GM12878 (cell line): Measurements from ENCODE around the gene PCDHA4. TPM values are rescaled to one million over a fixed set of nuclear protein-coding genes. Genes with fewer than 3 reads are reported as not detected.

Experiments used
- ATAC-seq: fragments of 200-7000 bp; cut with Tn5 transposase; 3 replicates; pipeline ENCODE4 v1.9.1; 2020; ENCODE audit warnings: mild to moderate bottlenecking, moderate library complexity
- BruUV-seq: library from RNA; stranded (reverse); fragments of 400-500 nt; replicated peaks from 2 replicates; lab custom pipeline; 2021; lab: Mats Ljungman, UMichigan
- CTCF ChIA-PET: fragments of 300-600 bp; sonication (Branson Sonifier 250); formaldehyde crosslinking; extraction: SDS; loops from one replicate; lab custom pipeline; 2021; ENCODE audit warnings: inconsistent platforms; lab: Yijun Ruan, JAX
- POLR2A ChIA-PET: fragments of 350-600 bp; formaldehyde crosslinking; extraction: SDS; loops from one replicate; lab custom pipeline; 2021; ENCODE audit warnings: inconsistent platforms; lab: Charles Lee
- RAD21 ChIA-PET: fragments of 300-600 bp; sonication (Branson Sonifier 250); formaldehyde crosslinking; loops from one replicate; lab custom pipeline; 2023; ENCODE audit warnings: antibody characterized with exemption; ENCODE audit not compliant: unreplicated experiment; lab: Charles Lee
- SMC1A ChIA-PET: fragments of 300-600 bp; sonication (Branson Sonifier 250); formaldehyde crosslinking; loops from one replicate; lab custom pipeline; 2023; ENCODE audit not compliant: unreplicated experiment, uncharacterized antibody; lab: Charles Lee
- DNase-seq: peaks from one replicate; pipeline ENCODE4 v3.0.0-alpha.2; 2011; ENCODE audit warnings: low read depth, low spot score
- FAIRE-seq: peaks from 3 replicates; lab custom pipeline; 2011; peaks lifted over from hg19 to GRCh38; lab: Jason Lieb, UNC
- H2AFZ ChIP-seq: 2 replicates; pipeline ENCODE4 v1.6.0; 2011; ENCODE audit warnings: low read depth, low read length, control low read depth; ENCODE audit not compliant: control insufficient read depth
- H3K27ac ChIP-seq: 2 replicates; pipeline ENCODE4 v1.5.1; 2011; ENCODE audit warnings: control low read depth; ENCODE audit not compliant: control insufficient read depth, insufficient read depth
- H3K27me3 ChIP-seq, 2 experiments: replicated peaks in 1 of 2; 2 replicates each; pipeline versions ENCODE4 v1.6.0 to v1.6.1; 2011; ENCODE audit warnings: low read length in 1 of 2; ENCODE audit not compliant: control insufficient read depth in 2 of 2, insufficient read depth in 2 of 2
- H3K36me3 ChIP-seq, 2 experiments: 2 replicates each; pipeline ENCODE4 v1.5.1; 2011; ENCODE audit warnings: low read length in 1 of 2; ENCODE audit not compliant: control insufficient read depth in 2 of 2, insufficient read depth in 2 of 2
- H3K4me1 ChIP-seq: 2 replicates; pipeline ENCODE4 v1.6.1; 2011; ENCODE audit warnings: mild to moderate bottlenecking, low read length, moderate library complexity, mixed read lengths; ENCODE audit not compliant: control insufficient read depth, insufficient read depth
- H3K4me2 ChIP-seq: 2 replicates; pipeline ENCODE4 v1.6.0; 2011; ENCODE audit warnings: control low read depth; ENCODE audit not compliant: control insufficient read depth, insufficient read depth
- H3K4me3 ChIP-seq: fragments of 200-600 bp; sonication (generic); 2 replicates; pipeline ENCODE4 v1.5.1; 2016
- H3K79me2 ChIP-seq: 2 replicates; pipeline ENCODE4 v1.6.0; 2011; ENCODE audit warnings: low read length; ENCODE audit not compliant: control insufficient read depth, insufficient read depth
- H3K9ac ChIP-seq: 2 replicates; pipeline ENCODE4 v1.8.0; 2011; ENCODE audit warnings: low read length, control low read depth, mixed read lengths; ENCODE audit not compliant: control insufficient read depth, insufficient read depth
- H3K9me3 ChIP-seq: replicated peaks from 3 replicates; pipeline ENCODE4 v1.5.1; 2011; ENCODE audit warnings: mild to moderate bottlenecking, low read length; ENCODE audit not compliant: control insufficient read depth, insufficient read depth
- H4K20me1 ChIP-seq: 2 replicates; pipeline ENCODE4 v1.6.0; 2011; ENCODE audit not compliant: control insufficient read depth, insufficient read depth
- ATF7 ChIP-seq: fragments of 450-650 bp; IDR thresholded peaks from 2 replicates; pipeline ENCODE4 v1.6.1; 2016; ENCODE audit warnings: low read depth, mild to moderate bottlenecking
- BCL11A ChIP-seq: IDR thresholded peaks from 2 replicates; pipeline ENCODE4 v1.6.1; 2011; ENCODE audit warnings: low read depth, low read length
- KLF5 ChIP-seq: fragments of 450-650 bp; IDR thresholded peaks from 2 replicates; pipeline ENCODE4 v1.6.1; 2014; ENCODE audit warnings: mild to moderate bottlenecking; ENCODE audit not compliant: partially characterized antibody
- MXI1 ChIP-seq: fragments of 150-350 bp; IDR thresholded peaks from 2 replicates; pipeline ENCODE4 v1.6.1; 2011; ENCODE audit warnings: low read depth, mild to moderate bottlenecking, inconsistent platforms, low read length, improper control_type of control experiment
- PKNOX1 ChIP-seq: fragments of 450-650 bp; IDR thresholded peaks from 2 replicates; pipeline ENCODE4 v1.6.1; 2016; ENCODE audit warnings: mild to moderate bottlenecking
- TCF12 ChIP-seq: IDR thresholded peaks from 2 replicates; pipeline ENCODE4 v1.6.1; 2011; ENCODE audit warnings: low read depth, mild to moderate bottlenecking, low read length
- ZBTB40 ChIP-seq: fragments of 450-650 bp; IDR thresholded peaks from 2 replicates; pipeline ENCODE4 v1.6.1; 2016; ENCODE audit warnings: mild to moderate bottlenecking, moderate library complexity, borderline replicate concordance
- ZNF384 ChIP-seq: IDR thresholded peaks from 2 replicates; pipeline ENCODE4 v1.6.1; 2012; ENCODE audit warnings: low read depth, mild to moderate bottlenecking, low read length, improper control_type of control experiment, borderline replicate concordance
- WGBS: methylation state at CpG from one replicate; pipeline ENCODE4 v1.1.6; 2016; ENCODE audit warnings: low lambda C conversion rate; ENCODE audit not compliant: insufficient replicate concordance, insufficient coverage; ENCODE audit errors: missing lambda C conversion rate; 5-methylcytosine and 5-hydroxymethylcytosine counted together
- in situ Hi-C: fragments of 300-500 bp; cut with MboI; formaldehyde crosslinking; loops from 9 replicates; pipeline ENCODE4 v1.14.3; 2018; ENCODE audit warnings: mixed read lengths
- intact Hi-C: fragments of 100-400 bp; cut with micrococcal nuclease; formaldehyde crosslinking; loops from one replicate; pipeline ENCODE4 v1.14.2; 2022; ENCODE audit not compliant: unreplicated experiment
- polyA plus RNA-seq, 11 experiments: library from polyadenylated mRNA; depleted of rRNA in 4 of 11; unstranded in 6 of 11; stranded (reverse) in 5 of 11; fragments of >200 nt; fragmentation: Nextera tagmentation in 4 of 11; fragmentation: Illumina TruSeq in 1 of 11; extraction: Ambion mirVana in 4 of 11; extraction: Trizol in 1 of 11; gene quantifications; 1 replicate in 1 of 11; 2 replicates in 10 of 11; pipeline versions ENCODE4 v1.2.1 to v1.2.3, GENCODE V29; 2011 to 2016; ENCODE audit warnings: inconsistent platforms in 2 of 11, missing spikeins in 2 of 11, low read depth in 1 of 11
- total RNA-seq, 4 experiments: library from RNA; depleted of rRNA in 3 of 4; stranded (reverse); fragments of >200 nt in 3 of 4; fragmentation: Illumina TruSeq in 1 of 4; extraction: Trizol in 1 of 4; gene quantifications; 2 replicates each; pipeline versions ENCODE4 v1.2.1 to v1.2.3, GENCODE V29; 2013 to 2021

PCDHA4 gene
- total and polyA plus RNA-seq, 10 of the 15 experiments (the other 5 are each of a cell fraction or from before 2014, with no cell fraction given) = not detected

- intact Hi-C loops = no loop called here
- H3K9ac ChIP-seq = no peak overlapping the region
- DNase-seq (no peak), ATAC-seq (no peak), FAIRE-seq (no peak)
- POLR2A ChIA-PET = no interaction called here
- CTCF ChIA-PET = no interaction called here
- H3K4me3 ChIP-seq = no peak overlapping the region
- no peaks in the 10 kb centered on the region for H3K4me1 ChIP-seq
- H3K9me3 ChIP-seq = no peaks in the 10 kb centered on the region; the same call in 2 of the 3 replicates
- no peak for TF ChIP-seq MXI1
- no peak for TF ChIP-seq ATF7
- no peak for TF ChIP-seq BCL11A
- no peak for TF ChIP-seq KLF5
- H3K79me2 ChIP-seq = no peaks in the 10 kb centered on the region
- in situ Hi-C loops = no loop called here
- H4K20me1 ChIP-seq = no peaks in the 10 kb centered on the region
- SMC1A ChIA-PET = no interaction called here
- H2AFZ ChIP-seq = no peak overlapping the region
- H3K27me3 ChIP-seq = no peaks in the 10 kb centered on the region
- H3K4me2 ChIP-seq = no peak overlapping the region
- H3K27ac ChIP-seq = no peak overlapping the region
- no peaks in the 10 kb centered on the region for H3K36me3 ChIP-seq
- WGBS = 82% methylated on average over 18 of the region's 22 CpGs
- BruUV-seq = no TSS peak
- RAD21 ChIA-PET = no interaction called here
Observed at GRCh38 chr5:140857987-140858240, 51.0 kb downstream of the PCDHA4 start.

- ChIA-PET POLR2A (no interaction called here), SMC1A (no interaction called here), CTCF (no interaction called here), RAD21 (no interaction called here)
- intact Hi-C loops = no loop called here
- Histone ChIP-seq H3K4me2 (no peak overlapping the region), H3K4me3 (no peak overlapping the region), H3K79me2 (no peaks in the 10 kb centered on the region), H3K9me3 (no peaks in the 10 kb centered on the region; the same call in 2 of the 3 replicates), H3K27ac (no peak overlapping the region), H3K9ac (no peak overlapping the region), H3K36me3 (no peaks in the 10 kb centered on the region), H3K4me1 (no peaks in the 10 kb centered on the region), H4K20me1 (no peaks in the 10 kb centered on the region), H3K27me3 (no peaks in the 10 kb centered on the region), H2AFZ (no peak overlapping the region)
- in situ Hi-C loops = no loop called here
- no peak for DNase-seq
- TF ChIP-seq ZNF384 = no peak
- TF ChIP-seq PKNOX1 = no peak
- TF ChIP-seq ATF7 = no peak
- TF ChIP-seq TCF12 = no peak
- TF ChIP-seq ZBTB40 = no peak
- WGBS = 82% methylated on average over 62 of the region's 76 CpGs
- no peak for ATAC-seq
- no peak for FAIRE-seq
- no TSS peak for BruUV-seq
Observed at GRCh38 chr5:140862441-140863295, 55.8 kb downstream of the PCDHA4 start.
